NT2/D1 (cell line): ENCODE data around the gene IPP.

Experiments
- SUZ12 ChIP-seq: IDR thresholded peaks from 2 replicates; pipeline ENCODE4 v1.6.1; 2011; ENCODE audit not compliant: insufficient read length, insufficient read depth; ENCODE audit errors: extremely low read depth
- YY1 ChIP-seq: IDR thresholded peaks from 2 replicates; pipeline ENCODE4 v1.6.1; 2011; ENCODE audit not compliant: insufficient read length, insufficient read depth
- ZNF274 ChIP-seq: IDR thresholded peaks from 2 replicates; pipeline ENCODE4 v1.6.1; 2011; ENCODE audit warnings: mild to moderate bottlenecking, low read depth, low read length

GRCh38 chr1:45723248-45723930, 27.1 kb downstream of the IPP start:
- TF ChIP-seq ZNF274 (no peak), YY1 (no peak), SUZ12 (no peak)
